Activated B cell treated with CpG ODN at 0.5 μM for 24 hours (primary cell): Measurements from ENCODE around the gene TNFRSF21. TPM values are rescaled to one million over a fixed set of nuclear protein-coding genes. Genes with fewer than 3 reads are reported as not detected.

Experiments used
- ATAC-seq: fragments of 200-7000 bp; cut with Tn5 transposase; one replicate; pipeline ENCODE4 v1.10.0; 2021; ENCODE audit warnings: low read depth, mild to moderate bottlenecking, moderate library complexity
- CTCF ChIA-PET: fragments of 350-600 bp; sonication (Branson Sonifier 250); formaldehyde crosslinking; loops from one replicate; lab custom pipeline; 2021; ENCODE audit warnings: antibody characterized with exemption; lab: Charles Lee
- POLR2A ChIA-PET: fragments of 350-600 bp; sonication (Branson Sonifier 250); formaldehyde crosslinking; loops from one replicate; lab custom pipeline; 2021; ENCODE audit warnings: antibody characterized with exemption; lab: Charles Lee
- DNase-seq: peaks from one replicate; pipeline ENCODE4 v3.0.0; 2022
- H3K27ac Mint-ChIP-seq: one replicate; pipeline ENCODE4 v1.8.0; 2020; ENCODE audit warnings: mixed read lengths
- H3K27me3 Mint-ChIP-seq: one replicate; pipeline ENCODE4 v1.8.0; 2021; ENCODE audit warnings: mixed read lengths
- H3K36me3 Mint-ChIP-seq: one replicate; pipeline ENCODE4 v1.8.0; 2021; ENCODE audit warnings: low read depth, mixed read lengths
- H3K4me1 Mint-ChIP-seq: one replicate; pipeline ENCODE4 v1.8.0; 2021; ENCODE audit warnings: mixed read lengths
- H3K4me3 Mint-ChIP-seq: one replicate; pipeline ENCODE4 v1.8.0; 2020; ENCODE audit warnings: mild to moderate bottlenecking, mixed read lengths
- H3K9me3 Mint-ChIP-seq: one replicate; pipeline ENCODE4 v1.8.0; 2020; ENCODE audit warnings: mixed read lengths
- intact Hi-C: fragments of 100-400 bp; cut with micrococcal nuclease; formaldehyde crosslinking; loops from one replicate; pipeline ENCODE4 v1.15.1; 2024
- total RNA-seq: library from RNA; stranded (reverse); gene quantifications from 2 replicates; pipeline ENCODE4 v1.2.3, GENCODE V29; 2022
- TF ChIP-seq, protein P1 (sequence below): fragments of 200-600 bp; IDR thresholded peaks from one replicate; pipeline ENCODE4 v1.8.0; 2022; ENCODE audit warnings: antibody characterized with exemption, mild to moderate bottlenecking

Gene TNFRSF21
- total RNA-seq, 1 donor from 2014 or later: 1.0 TPM

DNA sequence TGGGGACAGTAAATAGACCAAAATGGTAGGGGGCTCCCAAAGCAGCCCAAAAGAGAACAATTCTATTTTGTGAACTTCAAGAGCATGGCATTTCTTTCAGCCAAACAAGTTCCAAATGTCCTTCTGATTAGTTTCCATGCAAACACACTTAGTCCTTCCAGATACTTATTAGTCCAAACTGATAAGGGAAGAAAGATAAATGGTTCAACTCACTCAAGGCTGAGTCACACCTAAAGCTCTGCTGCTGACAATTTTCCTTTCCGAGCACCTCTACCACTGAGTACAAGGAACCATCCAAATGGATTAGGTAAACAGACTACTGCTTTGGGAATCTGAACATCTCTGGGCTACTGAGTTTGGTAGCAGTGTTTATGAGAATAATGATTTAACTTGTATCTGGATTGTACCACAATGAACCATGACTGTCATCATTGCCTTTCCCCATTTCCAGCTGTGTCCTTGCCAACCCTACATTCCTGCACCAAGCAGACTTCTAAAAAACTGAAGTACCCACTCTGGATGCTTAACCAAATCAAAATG, 71.2 kb downstream of the TNFRSF21 start:
- intact Hi-C loops: no loop called here
- H3K27me3 Mint-ChIP-seq: no peaks in the 10 kb centered on the region
- TF ChIP-seq, protein P1, sequence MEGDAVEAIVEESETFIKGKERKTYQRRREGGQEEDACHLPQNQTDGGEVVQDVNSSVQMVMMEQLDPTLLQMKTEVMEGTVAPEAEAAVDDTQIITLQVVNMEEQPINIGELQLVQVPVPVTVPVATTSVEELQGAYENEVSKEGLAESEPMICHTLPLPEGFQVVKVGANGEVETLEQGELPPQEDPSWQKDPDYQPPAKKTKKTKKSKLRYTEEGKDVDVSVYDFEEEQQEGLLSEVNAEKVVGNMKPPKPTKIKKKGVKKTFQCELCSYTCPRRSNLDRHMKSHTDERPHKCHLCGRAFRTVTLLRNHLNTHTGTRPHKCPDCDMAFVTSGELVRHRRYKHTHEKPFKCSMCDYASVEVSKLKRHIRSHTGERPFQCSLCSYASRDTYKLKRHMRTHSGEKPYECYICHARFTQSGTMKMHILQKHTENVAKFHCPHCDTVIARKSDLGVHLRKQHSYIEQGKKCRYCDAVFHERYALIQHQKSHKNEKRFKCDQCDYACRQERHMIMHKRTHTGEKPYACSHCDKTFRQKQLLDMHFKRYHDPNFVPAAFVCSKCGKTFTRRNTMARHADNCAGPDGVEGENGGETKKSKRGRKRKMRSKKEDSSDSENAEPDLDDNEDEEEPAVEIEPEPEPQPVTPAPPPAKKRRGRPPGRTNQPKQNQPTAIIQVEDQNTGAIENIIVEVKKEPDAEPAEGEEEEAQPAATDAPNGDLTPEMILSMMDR: no peak
- no peak for ATAC-seq
- DNase-seq: no peak
- H3K4me1 Mint-ChIP-seq: peaks cover 21% of the 10 kb centered on the region
- CTCF ChIA-PET: no interaction called here
- no peaks in the 10 kb centered on the region for H3K9me3 Mint-ChIP-seq
- H3K27ac Mint-ChIP-seq: no peak overlapping the region
- H3K36me3 Mint-ChIP-seq: no peaks in the 10 kb centered on the region
- POLR2A ChIA-PET: no interaction called here
- no peak overlapping the region for H3K4me3 Mint-ChIP-seq

DNA sequence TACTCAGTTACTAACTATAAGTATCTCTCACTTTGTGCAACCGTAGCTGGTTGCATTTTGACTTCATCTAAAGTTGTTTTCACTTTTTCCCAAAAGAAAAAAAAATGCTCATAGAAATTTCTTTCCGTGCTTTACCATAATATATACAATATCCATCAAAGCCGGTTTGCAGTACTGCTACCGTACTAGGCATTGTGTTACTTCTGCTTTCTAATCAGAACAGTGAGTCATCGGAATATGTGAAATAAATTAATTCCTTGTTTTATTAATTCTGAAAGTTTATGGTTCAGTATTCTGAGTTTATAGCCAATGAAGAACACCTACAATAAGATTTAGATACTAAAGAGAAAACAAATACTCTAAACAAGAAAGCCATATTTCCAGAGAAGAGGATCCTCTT, 72.5 kb downstream of the TNFRSF21 start:
- Mint-ChIP-seq H3K4me1 (peaks cover 13% of the 10 kb centered on the region), H3K27ac (no peak overlapping the region), H3K4me3 (no peak overlapping the region), H3K36me3 (no peaks in the 10 kb centered on the region), H3K27me3 (no peaks in the 10 kb centered on the region), H3K9me3 (no peaks in the 10 kb centered on the region)
- TF ChIP-seq, protein P1: no peak
- intact Hi-C loops: no loop called here
- ChIA-PET POLR2A (no interaction called here), CTCF (no interaction called here)
- ATAC-seq (no peak), DNase-seq (no peak)

DNA sequence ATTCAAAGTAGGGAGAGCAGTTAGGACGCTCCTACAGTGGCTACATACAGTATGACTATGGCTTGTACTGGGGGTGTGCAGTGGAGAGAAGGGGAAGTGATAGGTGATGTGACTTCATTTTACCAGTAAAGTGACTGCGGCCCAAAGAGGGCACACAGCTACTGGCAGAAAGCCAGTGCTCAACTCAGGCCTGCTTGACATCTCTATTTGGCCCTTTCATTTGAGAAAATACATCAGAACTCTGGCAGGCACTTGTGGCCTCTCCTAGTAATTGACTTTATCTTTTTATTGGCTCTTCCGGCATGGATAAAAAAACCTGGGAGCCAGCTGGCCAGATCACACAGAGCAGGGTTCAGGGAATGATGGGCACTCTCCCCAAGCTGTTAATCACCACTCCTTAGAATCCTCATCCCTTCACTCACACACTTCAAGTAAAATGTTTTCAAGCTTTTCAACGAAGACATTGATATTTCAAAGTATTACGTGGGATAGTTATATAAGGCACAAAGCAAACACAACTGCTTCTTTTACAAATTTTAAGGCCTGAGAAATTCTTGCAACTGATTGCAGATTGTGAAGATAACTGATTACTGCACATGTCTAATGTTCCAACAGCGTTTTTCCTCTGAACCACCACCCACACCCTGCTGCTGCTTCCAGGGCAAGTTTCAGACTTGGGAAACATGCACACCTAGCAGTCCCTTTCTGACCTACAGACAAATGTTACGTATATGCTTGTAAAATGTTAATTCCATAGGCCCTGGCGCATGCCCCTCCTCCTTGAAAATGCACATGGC, 73.5 kb downstream of the TNFRSF21 start:
- CTCF ChIA-PET: no interaction called here
- intact Hi-C loops: no loop called here
- Mint-ChIP-seq H3K9me3 (no peaks in the 10 kb centered on the region), H3K27ac (no peak overlapping the region), H3K27me3 (no peaks in the 10 kb centered on the region), H3K4me3 (no peak overlapping the region), H3K4me1 (peaks cover 8% of the 10 kb centered on the region), H3K36me3 (no peaks in the 10 kb centered on the region)
- DNase-seq (no peak), ATAC-seq (peak; percentile 37)
- POLR2A ChIA-PET: no interaction called here
- TF ChIP-seq, protein P1: no peak

DNA sequence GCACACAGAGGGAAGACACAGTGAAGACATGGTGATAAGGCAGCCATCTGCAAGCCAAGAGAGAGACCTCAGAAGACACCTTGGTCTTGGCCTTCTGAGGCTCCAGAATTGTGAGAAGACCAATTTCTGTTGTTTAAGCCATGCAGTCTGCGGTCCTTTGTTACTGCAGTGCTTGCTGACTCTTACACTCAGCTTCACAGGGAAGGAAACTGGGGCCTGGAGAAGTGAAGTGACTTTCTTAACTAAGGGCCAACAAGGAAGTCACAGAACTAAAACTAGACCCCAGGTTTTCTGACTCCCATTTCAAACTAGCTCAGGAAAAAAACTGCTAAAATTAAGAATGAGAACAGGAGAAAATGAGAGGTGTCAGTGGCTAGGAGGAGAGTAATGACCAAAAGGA, 74.3 kb downstream of the TNFRSF21 start:
- Mint-ChIP-seq H3K4me3 (no peak overlapping the region), H3K27ac (no peak overlapping the region), H3K27me3 (no peaks in the 10 kb centered on the region), H3K4me1 (peaks cover 8% of the 10 kb centered on the region), H3K36me3 (no peaks in the 10 kb centered on the region), H3K9me3 (no peaks in the 10 kb centered on the region)
- ChIA-PET CTCF (no interaction called here), POLR2A (no interaction called here)
- ATAC-seq (no peak), DNase-seq (no peak)
- intact Hi-C loops: no loop called here
- TF ChIP-seq, protein P1: no peak

DNA sequence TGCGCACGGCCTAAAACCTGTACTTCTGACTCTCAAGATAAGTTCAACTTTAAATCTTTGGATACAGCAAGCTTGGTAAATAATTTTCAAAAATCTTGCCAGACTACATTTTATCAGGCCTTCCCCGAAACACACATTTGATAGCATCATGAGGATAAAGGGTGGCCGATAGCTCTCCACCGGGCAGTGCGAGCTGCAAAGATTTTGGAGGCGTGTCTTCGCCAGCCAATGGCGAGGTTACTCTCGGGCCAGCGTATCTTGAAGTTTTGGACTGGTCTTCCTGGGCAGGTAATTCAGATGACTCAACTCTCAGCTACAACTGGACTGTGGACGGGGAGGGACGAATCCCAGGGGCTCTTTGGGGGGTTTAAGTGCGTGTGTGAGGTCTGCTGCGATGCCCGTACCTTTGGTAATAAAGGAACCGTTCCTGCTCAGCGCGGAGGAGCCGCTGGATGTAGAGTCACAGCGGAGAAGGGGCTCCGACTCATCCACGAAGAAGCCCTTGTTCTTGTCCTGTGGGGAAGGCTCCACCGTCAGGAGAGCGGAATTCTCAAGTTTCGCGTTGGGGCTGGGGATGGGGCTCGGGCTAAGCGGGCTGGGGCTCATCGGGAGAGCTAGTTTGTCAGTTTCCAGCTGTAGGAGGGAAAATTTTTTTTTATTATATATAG, 75.3 kb downstream of the TNFRSF21 start:
- Mint-ChIP-seq H3K27ac (no peak overlapping the region), H3K4me1 (peaks cover 8% of the 10 kb centered on the region), H3K27me3 (no peaks in the 10 kb centered on the region), H3K4me3 (no peak overlapping the region), H3K36me3 (no peaks in the 10 kb centered on the region), H3K9me3 (no peaks in the 10 kb centered on the region)
- ChIA-PET POLR2A (no interaction called here), CTCF (no interaction called here)
- no peak for ATAC-seq
- no peak for DNase-seq
- intact Hi-C loops: no loop called here
- TF ChIP-seq, protein P1: no peak
